SK-N-SH (cell line): Measurements from ENCODE around the gene SAPCD2. TPM values are rescaled to one million over a fixed set of nuclear protein-coding genes. Genes with fewer than 3 reads are reported as not detected.

ENCODE experiments used
- CTCF ChIA-PET: fragments of 300-600, 350-600 bp; formaldehyde crosslinking; extraction: SDS; loops from one replicate; lab custom pipeline; 2021; lab: Yijun Ruan, JAX
- POLR2A ChIA-PET: fragments of 350-600 bp; sonication (Branson Sonifier 250); formaldehyde crosslinking; extraction: SDS; loops from one replicate; lab custom pipeline; 2020; ENCODE audit warnings: antibody characterized with exemption, inconsistent platforms; lab: Yijun Ruan, JAX
- DNase-seq: peaks from one replicate; pipeline ENCODE4 v3.0.0; 2012
- H2AFZ ChIP-seq: fragments of 200-600 bp; sonication (generic); 2 replicates; pipeline ENCODE4 v1.8.1; 2016; ENCODE audit warnings: antibody characterized with exemption, mild to moderate bottlenecking, low read depth
- H3F3A ChIP-seq: fragments of 200-600 bp; sonication (generic); replicated peaks from 2 replicates; pipeline ENCODE3; 2016; ENCODE audit warnings: antibody characterized with exemption, mild to moderate bottlenecking; ENCODE audit not compliant: insufficient read depth
- H3K27ac ChIP-seq, 2 experiments: fragments of 200-500 bp in 1 of 2; fragments of 200-600 bp in 1 of 2; sonication (Bioruptor generic) in 1 of 2; sonication (generic), shearing (Covaris generic) in 1 of 2; 2 replicates each; pipeline versions ENCODE4 v1.5.1 to v1.6.1; 2014 to 2016; ENCODE audit warnings: low read depth in 2 of 2, inconsistent platforms in 1 of 2, low read length in 1 of 2, mild to moderate bottlenecking in 1 of 2, mixed read lengths in 1 of 2
- H3K27me3 ChIP-seq: fragments of 200-600 bp; sonication (generic), shearing (Covaris generic); 2 replicates; pipeline ENCODE4 v1.6.1; 2016; ENCODE audit warnings: mixed run types; ENCODE audit not compliant: insufficient read depth
- H3K36me3 ChIP-seq, 2 experiments: fragments of 200-500 bp in 1 of 2; fragments of 200-600 bp in 1 of 2; sonication (Bioruptor generic) in 1 of 2; sonication (generic) in 1 of 2; replicated peaks in 1 of 2; 2 replicates each; pipeline versions ENCODE3 to v1.5.1; 2014 to 2016; ENCODE audit warnings: low read length in 1 of 2, mild to moderate bottlenecking in 1 of 2; ENCODE audit not compliant: insufficient read depth in 2 of 2, control insufficient read depth in 1 of 2
- H3K4me1 ChIP-seq, 2 experiments: fragments of 200-500 bp in 1 of 2; fragments of 200-600 bp in 1 of 2; sonication (Bioruptor generic) in 1 of 2; sonication (generic), shearing (Covaris generic) in 1 of 2; 2 replicates each; pipeline versions ENCODE4 v1.5.1 to v1.6.1; 2014 to 2016; ENCODE audit warnings: low read depth in 1 of 2, low read length in 1 of 2, mixed run types in 1 of 2; ENCODE audit not compliant: insufficient read depth in 2 of 2, control insufficient read depth in 1 of 2
- H3K4me2 ChIP-seq: fragments of 200-600 bp; sonication (generic), shearing (Covaris generic); 2 replicates; pipeline ENCODE4 v1.6.1; 2017; ENCODE audit warnings: mixed run types
- H3K4me3 ChIP-seq, 2 experiments: fragments of 200-500 bp in 1 of 2; fragments of 200-600 bp in 1 of 2; sonication (Bioruptor generic) in 1 of 2; sonication (generic), shearing (Covaris generic) in 1 of 2; 2 replicates each; pipeline versions ENCODE4 v1.5.1 to v1.8.1; 2014 to 2016; ENCODE audit warnings: low read depth in 2 of 2, inconsistent platforms in 1 of 2, low read length in 1 of 2, mild to moderate bottlenecking in 1 of 2, mixed read lengths in 1 of 2, moderate library complexity in 1 of 2
- H3K79me2 ChIP-seq: fragments of 200-600 bp; sonication (generic); 2 replicates; pipeline ENCODE4 v1.8.1; 2017; ENCODE audit warnings: mild to moderate bottlenecking; ENCODE audit not compliant: insufficient read depth
- H3K9ac ChIP-seq: fragments of 200-600 bp; sonication (generic); 2 replicates; pipeline ENCODE4 v1.6.1; 2017; ENCODE audit warnings: mixed run types
- H3K9me2 ChIP-seq: fragments of 200-600 bp; sonication (generic); 2 replicates; pipeline ENCODE4 v1.6.1; 2017; ENCODE audit warnings: mixed run types
- H3K9me3 ChIP-seq: fragments of 200-600 bp; sonication (generic); 2 replicates; pipeline ENCODE4 v1.6.1; 2017; ENCODE audit warnings: mixed run types, mild to moderate bottlenecking, moderate library complexity
- H4K20me1 ChIP-seq: fragments of 200-600 bp; sonication (generic); 2 replicates; pipeline ENCODE4 v1.6.1; 2017; ENCODE audit warnings: mild to moderate bottlenecking, mixed run types; ENCODE audit not compliant: insufficient read depth
- CHD2 ChIP-seq: fragments of 150-350 bp; IDR thresholded peaks from 2 replicates; pipeline ENCODE4 v1.6.1; 2018; ENCODE audit warnings: low read length; ENCODE audit not compliant: partially characterized antibody
- CTCF ChIP-seq: fragments of 200-600 bp; sonication (generic); IDR thresholded peaks from 2 replicates; pipeline ENCODE4 v1.6.1; 2017; ENCODE audit warnings: antibody characterized with exemption, mild to moderate bottlenecking, moderate library complexity
- ELF1 ChIP-seq: IDR thresholded peaks from 2 replicates; pipeline ENCODE4 v1.4.0; 2012
- FOSL2 ChIP-seq: IDR thresholded peaks from 2 replicates; pipeline ENCODE4 v1.4.0; 2012; ENCODE audit warnings: low read depth, mild to moderate bottlenecking, moderate library complexity, borderline replicate concordance
- FOXM1 ChIP-seq: IDR thresholded peaks from 2 replicates; pipeline ENCODE4 v1.4.0; 2012; ENCODE audit warnings: low read depth, mild to moderate bottlenecking
- GABPA ChIP-seq: IDR thresholded peaks from 2 replicates; pipeline ENCODE4 v1.4.0; 2012; ENCODE audit warnings: low read depth, mild to moderate bottlenecking
- GATA2 ChIP-seq: sonication (generic); formaldehyde crosslinking; IDR thresholded peaks from 2 replicates; pipeline ENCODE4 v1.5.0; 2020; ENCODE audit warnings: mild to moderate bottlenecking, missing genetic modification reagents
- IRF3 ChIP-seq: fragments of 150-350 bp; IDR thresholded peaks from 2 replicates; pipeline ENCODE4 v1.6.1; 2016; ENCODE audit warnings: mild to moderate bottlenecking, low read depth, low read length
- MEF2A ChIP-seq: IDR thresholded peaks from 2 replicates; pipeline ENCODE4 v1.4.0; 2012; ENCODE audit warnings: low read depth, borderline replicate concordance
- NFIC ChIP-seq: IDR thresholded peaks from 2 replicates; pipeline ENCODE4 v1.4.0; 2012; ENCODE audit warnings: borderline replicate concordance
- SMC3 ChIP-seq: IDR thresholded peaks from 2 replicates; pipeline ENCODE4 v1.6.1; 2012; ENCODE audit warnings: low read depth, low read length, improper control_type of control experiment
- TCF12 ChIP-seq: IDR thresholded peaks from 2 replicates; pipeline ENCODE4 v1.4.0; 2012
- USF2 ChIP-seq: fragments of 150-350 bp; IDR thresholded peaks from 2 replicates; pipeline ENCODE4 v1.6.1; 2017; ENCODE audit warnings: antibody characterized with exemption, low read length, low read depth, borderline replicate concordance
- YY1 ChIP-seq: IDR thresholded peaks from 2 replicates; pipeline ENCODE4 v1.4.0; 2012; ENCODE audit warnings: low read depth, mild to moderate bottlenecking
- WGBS: methylation state at CpG from one replicate; pipeline ENCODE4 v1.1.6; 2017; ENCODE audit warnings: low lambda C conversion rate; 5-methylcytosine and 5-hydroxymethylcytosine counted together
- polyA plus RNA-seq, 3 experiments: library from polyadenylated mRNA; depleted of rRNA; stranded (reverse); fragments of >200 nt; gene quantifications; 2 replicates each; pipeline ENCODE4 v1.2.3, GENCODE V29; 2012

SAPCD2 gene
- polyA plus RNA-seq, 1 of the 3 experiments (the other 2 are of a cell fraction), result 6.0 TPM

- no peak overlapping the region for H3K4me3 ChIP-seq
- no peak overlapping the region for H3K4me2 ChIP-seq
- DNase-seq, result no peak
- no peak overlapping the region for H3K27ac ChIP-seq
- H4K20me1 ChIP-seq, result no peaks in the 10 kb centered on the region
- TF ChIP-seq USF2 (no peak), FOSL2 (no peak), CTCF (no peak), GABPA (no peak), MEF2A (no peak), IRF3 (no peak), CHD2 (no peak), SMC3 (no peak), ELF1 (no peak), YY1 (no peak), GATA2 (CRISPR knock-in tag) (no peak)
- 0 out of 2 replicates have a peak, but pooled peaks cover 5% of the 10 kb centered on the region for H3K27me3 ChIP-seq
- WGBS, result 78% methylated on average over 20 of the region's 71 CpGs
- no peaks in the 10 kb centered on the region for H3K36me3 ChIP-seq
- CTCF ChIA-PET, result interaction anchor here (0.8 to 19.8 kb wide), 6 partner anchors 9 to 105 kb away, joined by 3 to 803 read pairs (median 4); partner anchors contain the start of genes ABCA2 and SAPCD2
- H3K9me2 ChIP-seq, result no peaks in the 10 kb centered on the region
- H3F3A ChIP-seq, result no peaks in the 10 kb centered on the region
- H3K9ac ChIP-seq, result no peak overlapping the region
- no peaks in the 10 kb centered on the region for H3K9me3 ChIP-seq
- H3K4me1 ChIP-seq, result peaks cover 0 to 35% of the 10 kb centered on the region in 2 experiments; a peak in 2 of 4 replicates
- H2AFZ ChIP-seq, result no peak overlapping the region
- H3K79me2 ChIP-seq, result no peaks in the 10 kb centered on the region
- POLR2A ChIA-PET, result no interaction called here
Measured at GRCh38 chr9:137052998-137053943, 17.1 kb downstream of the SAPCD2 start.

GRCh38 chr9:137052293-137052692 is 18.1 kb downstream of the SAPCD2 start:
- Histone ChIP-seq H2AFZ (no peak overlapping the region), H3K27ac (no peak overlapping the region), H3K79me2 (no peaks in the 10 kb centered on the region), H3K9ac (no peak overlapping the region), H3F3A (no peaks in the 10 kb centered on the region), H3K27me3 (0 out of 2 replicates have a peak, but pooled peaks cover 5% of the 10 kb centered on the region), H3K4me2 (no peak overlapping the region), H3K9me3 (no peaks in the 10 kb centered on the region), H3K4me1 (peaks cover 0 to 35% of the 10 kb centered on the region in 2 experiments; a peak in 1 of 4 replicates), H3K9me2 (no peaks in the 10 kb centered on the region)
- ChIA-PET CTCF (interaction anchor here (0.8 to 19.8 kb wide), 6 partner anchors 8 to 104 kb away, joined by 3 to 803 read pairs (median 4); partner anchors contain the start of genes ABCA2 and SAPCD2), POLR2A (no interaction called here)
- no peak for DNase-seq
- 59% methylated on average over 6 of the region's 8 CpGs for WGBS
- TF ChIP-seq IRF3 (no peak), NFIC (no peak), USF2 (no peak), TCF12 (no peak), FOXM1 (no peak)
- TF ChIP-seq, all 33 proteins: peak for 0
- Histone ChIP-seq H3K4me3 (no peak overlapping the region), H4K20me1 (no peaks in the 10 kb centered on the region), H3K36me3 (no peaks in the 10 kb centered on the region)
